Smooth muscle cell of the brain vasculature (primary cell): ENCODE results near the gene CAPN2.
"Not testable (repeated sequence)": the region's sequence is repeated elsewhere in the genome, so short reads cannot be mapped to it uniquely, and the experiment has no call there.

ENCODE experiments used
- DNase-seq: peaks from one replicate; pipeline ENCODE4 v3.0.0-alpha.2; 2012; ENCODE audit warnings: low read depth, low spot score

CAPN2 gene

GRCh38 chr1:223785808-223786207 is 73.5 kb downstream of the CAPN2 start:
- no peak for DNase-seq

- DNase-seq: no peak
Observed at GRCh38 chr1:223788746-223789415, 76.5 kb downstream of the CAPN2 start.

DNA sequence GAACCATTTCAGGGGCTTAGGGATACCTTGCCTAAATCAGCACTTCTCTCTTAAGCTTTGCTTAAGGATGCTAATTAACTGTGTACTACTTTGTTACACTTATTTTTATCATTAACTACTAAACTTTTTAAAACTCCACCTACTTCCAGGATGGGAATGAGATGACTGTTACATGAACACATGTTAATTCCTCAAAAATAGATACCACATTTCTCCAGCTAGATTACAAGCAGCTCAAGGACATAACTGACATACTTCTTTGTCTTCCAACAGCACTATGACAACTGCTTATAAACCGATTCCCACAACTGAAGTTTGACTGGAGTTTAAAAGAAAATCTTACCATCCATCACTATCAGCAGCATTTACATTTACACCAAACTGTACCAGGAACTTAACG is 79.7 kb downstream of the CAPN2 start:
- no peak for DNase-seq

GRCh38 chr1:223793716-223794115 is 81.4 kb downstream of the CAPN2 start:
- no peak for DNase-seq

- DNase-seq: no peak
Observed at GRCh38 chr1:223794136-223794880, 82.0 kb downstream of the CAPN2 start.

DNA sequence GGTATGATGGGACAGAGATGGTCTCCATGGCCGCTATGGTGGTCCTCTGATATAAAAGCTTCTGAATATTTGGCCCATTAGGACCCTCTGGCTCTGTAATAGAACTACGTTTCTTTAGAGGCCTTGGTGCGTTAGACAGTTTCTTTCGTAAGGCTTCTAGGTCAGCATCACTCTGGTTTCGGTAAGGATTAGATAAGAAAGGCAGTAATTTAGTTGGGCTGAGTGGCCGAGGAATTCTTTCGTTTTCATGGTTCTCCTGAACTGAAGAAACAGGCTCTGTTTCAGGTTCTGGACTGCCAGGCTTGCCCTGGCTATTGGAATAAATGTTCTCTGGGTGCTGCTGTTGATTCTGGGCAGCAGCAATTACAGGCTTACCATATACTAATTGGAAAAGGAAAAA is 83.9 kb downstream of the CAPN2 start:
- no peak for DNase-seq

GRCh38 chr1:223802032-223802431 is 89.7 kb downstream of the CAPN2 start:
- DNase-seq: no peak

GRCh38 chr1:223802602-223803001 is 90.3 kb downstream of the CAPN2 start:
- DNase-seq: no peak

DNA sequence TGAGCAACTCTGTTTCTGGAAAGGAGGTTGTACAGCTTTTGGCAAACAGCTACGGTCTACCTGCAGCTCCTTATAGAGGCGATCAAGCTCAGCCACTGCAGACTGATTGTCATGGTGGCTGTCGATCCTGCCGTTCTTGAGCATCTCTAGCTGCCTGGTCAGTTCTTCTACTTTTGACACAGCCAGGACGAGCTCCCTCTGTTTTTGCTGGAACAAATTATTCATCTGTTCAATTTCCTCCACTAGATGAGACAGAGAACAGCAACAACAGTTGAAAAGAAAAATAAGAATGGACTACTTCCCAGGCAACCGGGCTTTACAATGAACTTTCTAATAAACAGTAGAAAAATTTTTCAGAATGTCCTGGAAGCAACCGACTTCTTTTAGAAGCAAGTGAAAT is 90.9 kb downstream of the CAPN2 start:
- DNase-seq: no peak

GRCh38 chr1:223809905-223810304 is 97.6 kb downstream of the CAPN2 start:
- DNase-seq: not testable (repeated sequence)

DNA sequence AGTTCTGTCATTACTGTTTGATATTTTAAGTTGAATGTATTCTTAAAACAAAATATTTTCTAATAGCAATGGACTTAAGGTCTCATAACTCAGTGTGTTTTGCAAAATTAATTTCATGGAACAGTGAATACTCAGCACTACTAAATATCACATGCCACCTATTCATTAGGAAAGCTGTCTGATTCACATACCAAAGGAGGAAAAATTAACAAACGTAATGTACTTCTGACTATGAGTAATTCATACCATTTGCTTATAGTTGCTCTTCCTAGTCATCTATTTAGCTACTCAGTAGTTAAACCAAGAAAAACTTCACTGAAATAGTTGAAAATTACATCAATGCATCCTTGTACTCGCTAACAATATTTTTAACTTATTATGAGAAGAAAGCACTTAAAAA is 98.2 kb downstream of the CAPN2 start:
- no peak for DNase-seq

GRCh38 chr1:223811634-223812101 is 99.3 kb downstream of the CAPN2 start:
- DNase-seq: peak; percentile 46

DNA sequence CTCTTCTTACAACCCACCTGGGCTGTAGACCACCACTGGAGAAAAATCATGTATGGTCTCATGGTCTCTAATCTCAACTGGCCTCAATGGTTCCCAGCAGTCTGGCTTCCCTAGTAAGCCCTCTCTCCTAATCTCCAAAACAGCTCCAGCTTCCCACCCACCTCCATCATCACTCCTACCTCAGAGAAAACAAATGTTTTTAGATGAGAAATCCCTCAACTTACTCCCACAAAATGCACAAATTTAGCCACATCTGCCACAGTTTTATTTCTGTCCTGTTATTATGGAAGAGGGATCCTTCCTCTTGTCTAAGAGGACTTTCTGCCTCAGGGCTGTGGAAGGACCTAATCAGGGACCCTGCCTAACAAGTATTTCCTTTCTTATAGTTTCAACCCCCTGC is 101.3 kb downstream of the CAPN2 start:
- no peak for DNase-seq

GRCh38 chr1:223815020-223815853 is 102.9 kb downstream of the CAPN2 start:
- no peak for DNase-seq

- DNase-seq: no peak
Observed at GRCh38 chr1:223815865-223816264, 103.5 kb downstream of the CAPN2 start.

GRCh38 chr1:223817265-223817664 is 104.9 kb downstream of the CAPN2 start:
- not testable (repeated sequence) for DNase-seq

DNA sequence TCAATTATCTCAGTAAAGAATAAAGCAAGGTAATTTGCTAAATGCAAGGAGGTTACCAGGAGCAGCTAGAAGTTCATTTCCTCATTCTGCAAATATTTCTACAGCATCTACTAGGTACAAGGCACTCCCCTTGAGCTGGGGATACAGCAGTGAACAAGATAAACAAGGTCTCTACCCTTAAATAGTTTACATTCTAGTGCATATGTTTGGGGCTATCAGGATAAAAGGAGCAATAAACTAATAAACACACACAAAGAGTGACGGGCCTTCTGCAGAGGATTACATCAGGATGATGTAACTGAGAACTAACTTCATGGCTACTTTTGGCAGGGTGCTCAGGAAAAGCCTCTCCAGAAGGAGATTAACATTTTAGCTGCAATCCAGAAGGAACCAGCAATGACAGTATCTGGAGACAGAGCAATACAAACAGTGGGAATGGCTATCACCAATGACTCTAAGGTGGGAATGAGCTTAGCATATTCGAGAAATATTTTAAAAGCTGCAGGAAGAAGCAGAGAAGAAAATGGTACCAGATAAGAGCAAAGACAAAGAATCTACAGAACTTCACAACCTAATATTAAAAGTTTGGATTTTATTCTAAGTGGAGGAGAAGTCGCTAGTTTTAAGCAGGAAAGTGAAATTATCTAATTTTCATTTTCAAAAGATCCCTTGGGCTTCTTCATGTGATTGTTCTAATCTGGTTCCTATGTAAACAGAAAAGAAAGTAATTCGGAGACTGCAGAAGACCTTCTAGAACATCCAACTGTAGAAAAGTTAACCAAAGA is 107.6 kb downstream of the CAPN2 start:
- no peak for DNase-seq

- DNase-seq: no peak
Observed at GRCh38 chr1:223820515-223820858, 108.1 kb downstream of the CAPN2 start.

DNA sequence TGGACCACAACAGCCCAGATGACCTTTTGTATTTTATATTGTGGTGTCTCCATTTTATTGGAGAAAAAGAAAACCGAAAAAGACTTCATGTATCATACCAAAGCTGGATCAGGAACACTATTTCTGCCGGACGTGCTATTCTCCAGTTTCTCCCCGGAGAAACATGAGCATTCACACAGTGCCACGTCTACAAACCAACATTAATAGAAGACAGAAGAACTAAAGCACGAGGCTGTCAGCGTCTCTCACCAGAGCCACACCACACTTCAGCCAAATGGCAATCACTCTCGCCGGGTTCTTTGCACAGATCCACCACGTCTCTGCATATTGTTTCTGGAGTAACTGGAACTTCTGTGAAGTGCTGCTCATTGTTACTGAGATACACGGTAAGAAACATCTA is 108.6 kb downstream of the CAPN2 start:
- no peak for DNase-seq

- no peak for DNase-seq
Observed at GRCh38 chr1:223824287-223824686, 111.9 kb downstream of the CAPN2 start.

DNA sequence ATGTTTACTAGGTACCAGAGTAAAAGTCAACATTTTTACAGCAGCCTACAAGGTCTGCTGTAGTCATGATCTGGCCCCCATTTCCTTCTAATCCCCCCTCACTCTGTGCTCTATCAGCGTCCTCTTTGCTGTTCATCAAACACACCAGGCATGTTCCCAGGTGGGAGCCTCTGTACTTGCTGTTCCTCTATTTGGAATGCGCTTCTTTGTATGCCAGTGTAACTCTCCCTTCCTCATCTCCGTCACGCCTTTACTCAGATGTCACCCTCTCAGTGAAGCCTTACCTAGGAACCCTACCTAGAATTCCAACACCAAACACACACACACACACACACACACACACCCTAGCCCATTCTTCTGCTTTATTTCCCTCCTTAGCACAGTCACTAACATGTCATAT is 112.4 kb downstream of the CAPN2 start:
- DNase-seq: no peak
